K562 treated with DMSO at 1 percent for 48 hours (cell line): Measurements from ENCODE around the gene JMJD8. TPM values are rescaled to one million over a fixed set of nuclear protein-coding genes. Genes with fewer than 3 reads are reported as not detected.

ENCODE experiments used
- total RNA-seq: library from RNA; unstranded; fragments of 300-600 nt; gene quantifications from 2 replicates; pipeline ENCODE4 v1.2.3, GENCODE V29; 2022; ENCODE audit warnings: low replicate concordance; ENCODE audit errors: extremely low read depth

Gene JMJD8
- total RNA-seq, 1 experiment from 2014 or later, result not detected

Other genes starting within 250 kb of the JMJD8 start
- not detected in 2 replicates for gene CAPN15, start 156.6 kb downstream of the JMJD8 start, total RNA-seq
- not detected in 2 replicates for gene PRR35, start 123.9 kb downstream of the JMJD8 start, total RNA-seq
- not detected in 2 replicates for gene NHLRC4, start 117.3 kb downstream of the JMJD8 start, total RNA-seq
- 359 TPM in 1 of 2 replicates, not detected in the other for gene PIGQ, start 114.4 kb downstream of the JMJD8 start, total RNA-seq
- gene RAB40C, start 94.3 kb downstream of the JMJD8 start, total RNA-seq, result not detected in 2 replicates
- gene WFIKKN1, start 53.3 kb downstream of the JMJD8 start, total RNA-seq, result not detected in 2 replicates
- gene METTL26, start 48.0 kb downstream of the JMJD8 start, total RNA-seq, result not detected in 2 replicates
- not detected in 2 replicates for gene MCRIP2, start 42.5 kb downstream of the JMJD8 start, total RNA-seq
- not detected in 2 replicates for gene WDR90, start 35.0 kb downstream of the JMJD8 start, total RNA-seq
- gene RHOT2, start 16.2 kb downstream of the JMJD8 start, total RNA-seq, result not detected in 2 replicates
- not detected in 2 replicates for gene RHBDL1, start 8.7 kb downstream of the JMJD8 start, total RNA-seq
- gene STUB1, start 3.9 kb downstream of the JMJD8 start, total RNA-seq, result not detected in 2 replicates
- gene WDR24, start 6.1 kb upstream of the JMJD8 start, total RNA-seq, result not detected in 2 replicates
- gene FBXL16, start 21.5 kb upstream of the JMJD8 start, total RNA-seq, result not detected in 2 replicates
- not detected in 2 replicates for gene METRN, start 30.8 kb upstream of the JMJD8 start, total RNA-seq
- not detected in 2 replicates for gene ANTKMT, start 36.8 kb upstream of the JMJD8 start, total RNA-seq
- gene CCDC78, start 42.1 kb upstream of the JMJD8 start, total RNA-seq, result not detected in 2 replicates
- gene HAGHL, start 42.8 kb upstream of the JMJD8 start, total RNA-seq, result not detected in 2 replicates
- gene CIAO3, start 56.7 kb upstream of the JMJD8 start, total RNA-seq, result not detected in 2 replicates
- gene MSLN, start 76.4 kb upstream of the JMJD8 start, total RNA-seq, result not detected in 2 replicates
- not detected in 2 replicates for gene RPUSD1, start 104.0 kb upstream of the JMJD8 start, total RNA-seq
- not detected in 2 replicates for gene CHTF18, start 104.3 kb upstream of the JMJD8 start, total RNA-seq
- gene GNG13, start 116.4 kb upstream of the JMJD8 start, total RNA-seq, result not detected in 2 replicates